ENCODE data around the gene PAGE2.

The PAGE2 gene

GRCh38 chrX:55072286-55072685 is 16.5 kb upstream of the PAGE2 start:
- no peak for TF ChIP-seq CTCF (IDR thresholded peaks at IDR 0.05; ENCODE audit: extremely low read depth, insufficient read depth, missing control alignments)
- no peak for DNase-seq (ENCODE audit: low spot score)
- in situ Hi-C loops (cut with MboI; ENCODE audit: low pct_unique_long_range_greater_than_20kb, low sequenced_read_pairs, unreplicated experiment) = no loop called here

- in situ Hi-C loops (cut with MboI; ENCODE audit: low pct_unique_long_range_greater_than_20kb, low sequenced_read_pairs, unreplicated experiment) = no loop called here
- DNase-seq (ENCODE audit: low spot score) = no peak
- no peak for TF ChIP-seq CTCF (IDR thresholded peaks at IDR 0.05; ENCODE audit: extremely low read depth, insufficient read depth, missing control alignments)
Observed at GRCh38 chrX:55074851-55075467, 13.9 kb upstream of the PAGE2 start, which contains the start of gene PAGE2B. TSS of gene PAGE2B (plus strand) at chrX:55075030. CDS start at chrX:55076042, 1,012 bp downstream.

GRCh38 chrX:55098691-55099090 is 9.9 kb downstream of the PAGE2 start:
- no peak for DNase-seq (ENCODE audit: low spot score)
- TF ChIP-seq CTCF (IDR thresholded peaks at IDR 0.05; ENCODE audit: extremely low read depth, insufficient read depth, missing control alignments) = no peak
- in situ Hi-C loops (cut with MboI; ENCODE audit: low pct_unique_long_range_greater_than_20kb, low sequenced_read_pairs, unreplicated experiment) = no loop called here

GRCh38 chrX:55099162-55099561 is 10.3 kb downstream of the PAGE2 start:
- TF ChIP-seq CTCF (IDR thresholded peaks at IDR 0.05; ENCODE audit: extremely low read depth, insufficient read depth, missing control alignments) = no peak
- in situ Hi-C loops (cut with MboI; ENCODE audit: low pct_unique_long_range_greater_than_20kb, low sequenced_read_pairs, unreplicated experiment) = no loop called here

GRCh38 chrX:55102754-55103153 is 13.9 kb downstream of the PAGE2 start:
- in situ Hi-C loops (cut with MboI; ENCODE audit: low pct_unique_long_range_greater_than_20kb, low sequenced_read_pairs, unreplicated experiment) = no loop called here
- DNase-seq (ENCODE audit: low spot score) = no peak
- TF ChIP-seq CTCF (IDR thresholded peaks at IDR 0.05; ENCODE audit: extremely low read depth, insufficient read depth, missing control alignments) = no peak

More at GRCh38 chrX:55099162-55099561, 10.3 kb downstream of the PAGE2 start:
- no peak for DNase-seq (ENCODE audit: low spot score)

GRCh38 chrX:55107262-55107661 is 18.4 kb downstream of the PAGE2 start:
- in situ Hi-C loops (cut with MboI; ENCODE audit: low pct_unique_long_range_greater_than_20kb, low sequenced_read_pairs, unreplicated experiment) = no loop called here
- DNase-seq (ENCODE audit: low spot score) = no peak
- no peak for TF ChIP-seq CTCF (IDR thresholded peaks at IDR 0.05; ENCODE audit: extremely low read depth, insufficient read depth, missing control alignments)

Measured in GM13977 (cell line).